ENCODE data around the gene HNRNPUL2. TPM values are rescaled to one million over a fixed set of nuclear protein-coding genes. Genes with fewer than 3 reads are reported as not detected.

The HNRNPUL2 gene
- total and polyA plus RNA-seq, 2 of the 4 experiments (the other 2 are of a cell fraction): 3.9 to 30.2 TPM

DNA sequence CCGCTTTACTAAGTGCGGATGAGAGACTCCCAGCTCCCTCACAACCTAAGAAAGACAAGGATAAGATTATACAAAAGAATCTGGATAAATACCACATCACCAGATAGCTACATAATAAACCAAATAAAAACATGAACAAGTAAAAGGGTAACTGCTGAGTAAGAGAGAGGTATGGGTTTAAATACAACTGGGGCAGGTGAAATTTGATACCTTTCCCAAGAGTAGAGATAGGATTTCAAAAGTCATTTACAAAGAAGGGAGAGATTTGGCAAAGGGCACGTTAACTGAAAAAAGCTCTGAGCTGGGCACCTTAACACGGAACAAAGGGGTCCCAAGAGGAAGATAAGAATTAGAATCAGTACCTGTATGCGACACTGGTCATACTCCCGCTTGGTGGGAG, 50.1 kb downstream of the HNRNPUL2 start:
- in situ Hi-C loops (cut with MboI; ENCODE audit: low sequenced_read_pairs): no loop called here
- Histone ChIP-seq H4K5ac (ENCODE audit: low read depth, low read length) (no peak overlapping the region), H3K56ac (ENCODE audit: extremely low read depth, insufficient read depth, low read length) (no peak overlapping the region), H3K23ac (ENCODE audit: low read depth, low read length) (no peak overlapping the region), H3K4me1 (ENCODE audit: control insufficient read depth, insufficient read depth, low read length) (peaks cover 10% of the 10 kb centered on the region), H2BK120ac (ENCODE audit: low read depth, low read length) (no peak overlapping the region), H2AK5ac (ENCODE audit: low read depth, low read length) (no peak overlapping the region), H3K14ac (replicated peaks; ENCODE audit: low read depth, low read length) (no peak overlapping the region), H2AK9ac (replicated peaks; ENCODE audit: low read depth, low read length, poor library complexity) (no peak overlapping the region), H3K27ac (ENCODE audit: insufficient read depth, low read length) (no peak overlapping the region), H3K4me3 (ENCODE audit: insufficient read depth, low read depth, low read length) (no peak overlapping the region), H3K9ac (ENCODE audit: low read depth, low read length) (no peak overlapping the region), H3K36me3 (ENCODE audit: control insufficient read depth, insufficient read depth, low read length) (peaks cover 19% of the 10 kb centered on the region), H3K18ac (ENCODE audit: low read depth, low read length) (no peak overlapping the region), H2BK15ac (ENCODE audit: low read depth, low read length) (no peak overlapping the region), H2BK20ac (ENCODE audit: low read depth, low read length) (no peak overlapping the region), H2AFZ (replicated peaks; ENCODE audit: low read length, poor library complexity) (no peak overlapping the region), H2BK5ac (ENCODE audit: low read depth, low read length, poor library complexity, severe bottlenecking) (no peak overlapping the region), H4K20me1 (ENCODE audit: insufficient read depth, low read length) (no peaks in the 10 kb centered on the region), H3K4ac (ENCODE audit: low read depth, low read length) (no peak overlapping the region), H3K27me3 (ENCODE audit: control insufficient read depth, insufficient read depth, low read length) (no peaks in the 10 kb centered on the region), H3K4me2 (ENCODE audit: low read depth, low read length) (no peak overlapping the region), H3K9me3 (ENCODE audit: control insufficient read depth, insufficient read depth, low read length) (no peaks in the 10 kb centered on the region), H4K91ac (ENCODE audit: insufficient read depth, low read depth, low read length) (no peak overlapping the region), H3K9me1 (ENCODE audit: insufficient read depth, low read length) (peaks cover 4% of the 10 kb centered on the region; the same call in 1 of the 2 replicates), H3K79me1 (ENCODE audit: low read depth in 1 of 2, low read length in 2 of 2) (peaks cover 14 to 41% of the 10 kb centered on the region in 2 experiments; a peak in 3 of 4 replicates), H4K8ac (ENCODE audit: low read depth in 2 of 2, low read length in 2 of 2) (no peak overlapping the region)
- TF ChIP-seq MXI1 (IDR thresholded peaks at IDR 0.05; ENCODE audit: borderline replicate concordance, low read depth, low read length) (no peak), RCOR1 (IDR thresholded peaks at IDR 0.05; ENCODE audit: insufficient replicate concordance, low read length) (no peak), MAZ (IDR thresholded peaks at IDR 0.05; ENCODE audit: borderline replicate concordance, low read depth, low read length) (no peak)
- no peak for DNase-seq
- ChIA-PET POLR2A (ENCODE audit: unreplicated experiment) (no interaction called here), CTCF (no interaction called here)
- ATAC-seq (ENCODE audit: low read depth): no peak
- no TSS peak for BruUV-seq (replicated peaks)
- WGBS, 2 experiments (ENCODE audit: extremely low coverage in 2 of 2, insufficient read length in 1 of 2): no CpG with 5 or more reads among the region's 6 CpGs
- intact Hi-C loops (cut with micrococcal nuclease): no loop called here
- dilution Hi-C loops (cut with HindIII; ENCODE audit: low sequenced_read_pairs, unreplicated experiment): no loop called here

Data from IMR-90 (cell line).